DND-41 (cell line): ENCODE measurements around the gene URM1.

Source experiments
- EZH2 ChIP-seq: IDR thresholded peaks from 3 replicates; pipeline ENCODE4 v1.6.1; 2012; ENCODE audit warnings: borderline replicate concordance, low read depth, mild to moderate bottlenecking, moderate library complexity, low read length, inconsistent platforms; ENCODE audit not compliant: severe bottlenecking
- TF ChIP-seq, protein P1 (sequence below): IDR thresholded peaks from 2 replicates; pipeline ENCODE4 v1.5.1; 2012; ENCODE audit warnings: borderline replicate concordance, low read length, moderate library complexity, mild to moderate bottlenecking; ENCODE audit not compliant: poor library complexity, severe bottlenecking; ENCODE audit errors: extremely low read depth

DNA sequence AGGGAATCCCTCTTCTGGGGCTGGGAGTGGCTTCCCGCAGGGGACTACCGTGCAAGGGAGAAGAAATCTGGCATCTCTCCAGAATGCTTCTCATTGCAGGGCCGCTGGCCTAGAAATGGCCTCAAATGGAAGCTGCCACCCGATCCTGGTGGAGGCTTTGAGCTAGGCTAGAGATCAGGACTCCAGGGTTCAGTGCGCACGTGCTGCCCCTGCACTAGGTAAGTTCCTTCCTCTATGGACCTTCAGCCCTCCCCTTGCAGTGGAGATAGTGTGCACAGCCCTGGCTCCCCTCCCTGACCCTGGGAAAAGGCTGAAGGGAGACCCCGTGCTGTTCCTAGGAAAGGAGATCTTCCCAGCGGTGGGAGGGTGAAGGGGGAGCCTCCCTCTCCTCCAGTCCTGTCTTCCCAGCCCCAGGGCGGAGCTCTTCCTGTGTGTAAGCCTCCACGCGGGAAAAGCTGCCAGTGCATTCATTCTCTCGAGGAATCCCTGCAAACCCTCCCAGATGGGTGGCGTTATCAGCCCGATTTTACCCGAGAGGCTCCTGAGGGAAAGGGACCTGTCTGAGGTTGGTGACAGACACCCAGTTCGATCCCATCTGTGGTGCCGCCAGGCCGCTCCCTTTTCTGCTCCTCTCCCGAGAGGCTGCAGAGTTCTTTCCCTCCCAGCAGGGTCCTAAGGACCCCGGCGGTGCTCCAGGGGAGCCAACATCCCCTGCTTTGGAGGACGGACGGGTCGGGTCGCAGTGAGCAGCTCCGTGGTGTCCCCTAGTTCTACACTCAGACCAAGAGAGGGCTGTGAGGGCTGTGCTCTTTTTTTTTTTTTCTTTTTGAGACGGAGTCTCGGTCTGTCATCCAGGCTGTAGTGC is 48.1 kb downstream of the URM1 start:
- TF ChIP-seq EZH2, result no peak
- TF ChIP-seq, protein P1, sequence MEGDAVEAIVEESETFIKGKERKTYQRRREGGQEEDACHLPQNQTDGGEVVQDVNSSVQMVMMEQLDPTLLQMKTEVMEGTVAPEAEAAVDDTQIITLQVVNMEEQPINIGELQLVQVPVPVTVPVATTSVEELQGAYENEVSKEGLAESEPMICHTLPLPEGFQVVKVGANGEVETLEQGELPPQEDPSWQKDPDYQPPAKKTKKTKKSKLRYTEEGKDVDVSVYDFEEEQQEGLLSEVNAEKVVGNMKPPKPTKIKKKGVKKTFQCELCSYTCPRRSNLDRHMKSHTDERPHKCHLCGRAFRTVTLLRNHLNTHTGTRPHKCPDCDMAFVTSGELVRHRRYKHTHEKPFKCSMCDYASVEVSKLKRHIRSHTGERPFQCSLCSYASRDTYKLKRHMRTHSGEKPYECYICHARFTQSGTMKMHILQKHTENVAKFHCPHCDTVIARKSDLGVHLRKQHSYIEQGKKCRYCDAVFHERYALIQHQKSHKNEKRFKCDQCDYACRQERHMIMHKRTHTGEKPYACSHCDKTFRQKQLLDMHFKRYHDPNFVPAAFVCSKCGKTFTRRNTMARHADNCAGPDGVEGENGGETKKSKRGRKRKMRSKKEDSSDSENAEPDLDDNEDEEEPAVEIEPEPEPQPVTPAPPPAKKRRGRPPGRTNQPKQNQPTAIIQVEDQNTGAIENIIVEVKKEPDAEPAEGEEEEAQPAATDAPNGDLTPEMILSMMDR, result no peak
